ENCODE measurements around the gene ADPRHL1.

ADPRHL1 gene

GRCh38 chr13:113367020-113367560 is 86.2 kb downstream of the ADPRHL1 start:
- no peak for DNase-seq

- no peak for DNase-seq
Observed at GRCh38 chr13:113365971-113366588, 87.2 kb downstream of the ADPRHL1 start.

- DNase-seq = no peak
Observed at GRCh38 chr13:113365583-113365970, 87.7 kb downstream of the ADPRHL1 start.

- DNase-seq = no peak
Observed at GRCh38 chr13:113364901-113365582, 88.2 kb downstream of the ADPRHL1 start.

GRCh38 chr13:113364311-113364889 is 88.9 kb downstream of the ADPRHL1 start:
- no peak for DNase-seq

- DNase-seq = no peak
Observed at GRCh38 chr13:113361406-113361805, 91.9 kb downstream of the ADPRHL1 start.

- DNase-seq = no peak
Observed at GRCh38 chr13:113360446-113360845, 92.8 kb downstream of the ADPRHL1 start.

- no peak for DNase-seq
Observed at GRCh38 chr13:113359571-113359970, 93.7 kb downstream of the ADPRHL1 start.

GRCh38 chr13:113358653-113359190 is 94.6 kb downstream of the ADPRHL1 start:
- DNase-seq = no peak

GRCh38 chr13:113357529-113357928 is 95.8 kb downstream of the ADPRHL1 start:
- DNase-seq = no peak

GRCh38 chr13:113356596-113356995 is 96.7 kb downstream of the ADPRHL1 start:
- no peak for DNase-seq

GRCh38 chr13:113355621-113356020 is 97.7 kb downstream of the ADPRHL1 start:
- DNase-seq = no peak

GRCh38 chr13:113354831-113355610 is 98.3 kb downstream of the ADPRHL1 start:
- no peak for DNase-seq

- DNase-seq = no peak
Observed at GRCh38 chr13:113353254-113353653, 100.0 kb downstream of the ADPRHL1 start.

- no peak for DNase-seq
Observed at GRCh38 chr13:113351514-113352026, 101.7 kb downstream of the ADPRHL1 start.

GRCh38 chr13:113350938-113351335 is 102.4 kb downstream of the ADPRHL1 start:
- no peak for DNase-seq

- no peak for DNase-seq
Observed at GRCh38 chr13:113350065-113350937, 103.0 kb downstream of the ADPRHL1 start.

All from hippocampal formation (tissue), 2 donors.